ENCODE results near the gene CAP2. TPM values are rescaled to one million over a fixed set of nuclear protein-coding genes. Genes with fewer than 3 reads are reported as not detected.
"Not testable (repeated sequence)": the region's sequence is repeated elsewhere in the genome, so short reads cannot be mapped to it uniquely, and the experiment has no call there.

The CAP2 gene
- total RNA-seq, 2 experiments from 2014 or later: not detected

- ChIA-PET CTCF (no interaction called here), POLR2A (no interaction called here)
- Mint-ChIP-seq H3K36me3 (no peaks in the 10 kb centered on the region), H3K9me3 (no peaks in the 10 kb centered on the region), H3K4me1 (ENCODE audit: low read depth) (no peaks in the 10 kb centered on the region), H3K27ac (no peak overlapping the region), H3K4me3 (no peak overlapping the region), H3K27me3 (peaks cover 3% of the 10 kb centered on the region)
- DNase-seq: no peak
- intact Hi-C loops (cut with micrococcal nuclease): no loop called here
Observed at GRCh38 chr6:17427617-17428016, 34.2 kb downstream of the CAP2 start.

- H3K27me3 Mint-ChIP-seq; intact Hi-C loops (cut with micrococcal nuclease); POLR2A ChIA-PET; H3K4me3 Mint-ChIP-seq; CTCF ChIA-PET; DNase-seq; H3K27ac Mint-ChIP-seq; H3K36me3 Mint-ChIP-seq; H3K9me3 Mint-ChIP-seq; H3K4me1 Mint-ChIP-seq (ENCODE audit: low read depth): not testable (repeated sequence)
Observed at GRCh38 chr6:17428595-17429120, 35.3 kb downstream of the CAP2 start.

GRCh38 chr6:17429383-17430061 lies 36.1 kb downstream of the CAP2 start:
- no peaks in the 10 kb centered on the region for H3K9me3 Mint-ChIP-seq
- no peak for DNase-seq
- no peaks in the 10 kb centered on the region for H3K4me1 Mint-ChIP-seq (ENCODE audit: low read depth)
- H3K36me3 Mint-ChIP-seq: no peaks in the 10 kb centered on the region
- CTCF ChIA-PET: no interaction called here
- peaks cover 3% of the 10 kb centered on the region for H3K27me3 Mint-ChIP-seq
- POLR2A ChIA-PET: no interaction called here
- intact Hi-C loops (cut with micrococcal nuclease): no loop called here
- no peak overlapping the region for H3K27ac Mint-ChIP-seq
- no peak overlapping the region for H3K4me3 Mint-ChIP-seq

GRCh38 chr6:17431581-17431980 lies 38.2 kb downstream of the CAP2 start:
- H3K4me1 Mint-ChIP-seq (ENCODE audit: low read depth): no peaks in the 10 kb centered on the region
- ChIA-PET POLR2A (no interaction called here), CTCF (no interaction called here)
- H3K4me3 Mint-ChIP-seq: no peak overlapping the region
- H3K36me3 Mint-ChIP-seq: no peaks in the 10 kb centered on the region
- H3K27me3 Mint-ChIP-seq: peaks cover 3% of the 10 kb centered on the region
- H3K9me3 Mint-ChIP-seq: no peaks in the 10 kb centered on the region
- no peak for DNase-seq
- intact Hi-C loops (cut with micrococcal nuclease): no loop called here
- no peak overlapping the region for H3K27ac Mint-ChIP-seq

GRCh38 chr6:17432356-17432755 lies 39.0 kb downstream of the CAP2 start:
- Mint-ChIP-seq H3K9me3 (no peaks in the 10 kb centered on the region), H3K4me3 (no peak overlapping the region), H3K27ac (no peak overlapping the region), H3K4me1 (ENCODE audit: low read depth) (no peaks in the 10 kb centered on the region), H3K36me3 (no peaks in the 10 kb centered on the region), H3K27me3 (peaks cover 5% of the 10 kb centered on the region)
- ChIA-PET CTCF (no interaction called here), POLR2A (no interaction called here)
- DNase-seq: no peak
- intact Hi-C loops (cut with micrococcal nuclease): no loop called here

GRCh38 chr6:17439243-17439993 lies 46.0 kb downstream of the CAP2 start:
- no peak for DNase-seq
- ChIA-PET POLR2A (no interaction called here), CTCF (no interaction called here)
- no peaks in the 10 kb centered on the region for H3K9me3 Mint-ChIP-seq
- H3K4me3 Mint-ChIP-seq: no peak overlapping the region
- intact Hi-C loops (cut with micrococcal nuclease): no loop called here
- H3K27ac Mint-ChIP-seq: no peak overlapping the region
- H3K36me3 Mint-ChIP-seq: no peaks in the 10 kb centered on the region
- peaks cover 7% of the 10 kb centered on the region for H3K27me3 Mint-ChIP-seq
- no peaks in the 10 kb centered on the region for H3K4me1 Mint-ChIP-seq (ENCODE audit: low read depth)

- CTCF ChIA-PET, POLR2A ChIA-PET: not testable (repeated sequence)
Observed at GRCh38 chr6:17440811-17441210, 47.4 kb downstream of the CAP2 start.

GRCh38 chr6:17442196-17442595 lies 48.8 kb downstream of the CAP2 start:
- H3K4me1 Mint-ChIP-seq (ENCODE audit: low read depth): no peaks in the 10 kb centered on the region
- intact Hi-C loops (cut with micrococcal nuclease): no loop called here
- POLR2A ChIA-PET: no interaction called here
- DNase-seq: no peak
- H3K4me3 Mint-ChIP-seq: no peak overlapping the region
- CTCF ChIA-PET: no interaction called here
- H3K9me3 Mint-ChIP-seq: no peaks in the 10 kb centered on the region
- H3K36me3 Mint-ChIP-seq: no peaks in the 10 kb centered on the region
- H3K27ac Mint-ChIP-seq: no peak overlapping the region
- H3K27me3 Mint-ChIP-seq: peaks cover 8% of the 10 kb centered on the region

More at GRCh38 chr6:17440811-17441210, 47.4 kb downstream of the CAP2 start:
- H3K27ac Mint-ChIP-seq; intact Hi-C loops (cut with micrococcal nuclease); H3K36me3 Mint-ChIP-seq; H3K4me3 Mint-ChIP-seq; H3K9me3 Mint-ChIP-seq; H3K27me3 Mint-ChIP-seq; DNase-seq; H3K4me1 Mint-ChIP-seq (ENCODE audit: low read depth): not testable (repeated sequence)

- H3K4me3 Mint-ChIP-seq: no peak overlapping the region
- no peaks in the 10 kb centered on the region for H3K9me3 Mint-ChIP-seq
- no peak overlapping the region for H3K27ac Mint-ChIP-seq
- POLR2A ChIA-PET: no interaction called here
- H3K27me3 Mint-ChIP-seq: peaks cover 4% of the 10 kb centered on the region
- DNase-seq: no peak
- no peaks in the 10 kb centered on the region for H3K4me1 Mint-ChIP-seq (ENCODE audit: low read depth)
- no peaks in the 10 kb centered on the region for H3K36me3 Mint-ChIP-seq
- CTCF ChIA-PET: no interaction called here
- intact Hi-C loops (cut with micrococcal nuclease): no loop called here
Observed at GRCh38 chr6:17446713-17447112, 53.3 kb downstream of the CAP2 start.

GRCh38 chr6:17448165-17448564 lies 54.8 kb downstream of the CAP2 start:
- intact Hi-C loops (cut with micrococcal nuclease): no loop called here
- no peak for DNase-seq
- Mint-ChIP-seq H3K4me3 (no peak overlapping the region), H3K36me3 (no peaks in the 10 kb centered on the region), H3K4me1 (ENCODE audit: low read depth) (no peaks in the 10 kb centered on the region), H3K27ac (no peak overlapping the region), H3K27me3 (peaks cover 8% of the 10 kb centered on the region), H3K9me3 (no peaks in the 10 kb centered on the region)
- POLR2A ChIA-PET: no interaction called here
- CTCF ChIA-PET: no interaction called here

- H3K9me3 Mint-ChIP-seq: no peaks in the 10 kb centered on the region
- no peaks in the 10 kb centered on the region for H3K4me1 Mint-ChIP-seq (ENCODE audit: low read depth)
- H3K27ac Mint-ChIP-seq: no peak overlapping the region
- intact Hi-C loops (cut with micrococcal nuclease): no loop called here
- DNase-seq: no peak
- no peaks in the 10 kb centered on the region for H3K36me3 Mint-ChIP-seq
- CTCF ChIA-PET: no interaction called here
- POLR2A ChIA-PET: no interaction called here
- peaks cover 9% of the 10 kb centered on the region for H3K27me3 Mint-ChIP-seq
- no peak overlapping the region for H3K4me3 Mint-ChIP-seq
Observed at GRCh38 chr6:17450397-17450796, 57.0 kb downstream of the CAP2 start.

- no peak for DNase-seq
- Mint-ChIP-seq H3K4me1 (ENCODE audit: low read depth) (no peaks in the 10 kb centered on the region), H3K36me3 (no peaks in the 10 kb centered on the region), H3K27ac (no peak overlapping the region), H3K9me3 (no peaks in the 10 kb centered on the region), H3K4me3 (no peak overlapping the region), H3K27me3 (peaks cover 9% of the 10 kb centered on the region)
- POLR2A ChIA-PET: no interaction called here
- intact Hi-C loops (cut with micrococcal nuclease): no loop called here
- CTCF ChIA-PET: no interaction called here
Observed at GRCh38 chr6:17450832-17451231, 57.4 kb downstream of the CAP2 start.

GRCh38 chr6:17452096-17452495 lies 58.7 kb downstream of the CAP2 start:
- ChIA-PET CTCF (no interaction called here), POLR2A (no interaction called here)
- Mint-ChIP-seq H3K36me3 (no peaks in the 10 kb centered on the region), H3K27me3 (peaks cover 10% of the 10 kb centered on the region), H3K4me1 (ENCODE audit: low read depth) (no peaks in the 10 kb centered on the region), H3K9me3 (no peaks in the 10 kb centered on the region), H3K4me3 (no peak overlapping the region), H3K27ac (no peak overlapping the region)
- DNase-seq: no peak
- intact Hi-C loops (cut with micrococcal nuclease): no loop called here
